AML-193 (cell line): ENCODE measurements around the gene CATSPERD.
"Not testable (repeated sequence)": the region's sequence is repeated elsewhere in the genome, so short reads cannot be mapped to it uniquely, and the experiment has no call there.

Experiments
- DNase-seq, 2 experiments: peaks; one replicate each; lab custom pipeline; 2025; lab: John Stamatoyannopoulos, UW

CATSPERD gene

GRCh38 chr19:5684694-5685430, 35.6 kb upstream of the CATSPERD start:
- no peak for DNase-seq

GRCh38 chr19:5686326-5686646, 34.2 kb upstream of the CATSPERD start:
- DNase-seq, result no peak

- peak; percentile 88 to 93 for DNase-seq
Measured at GRCh38 chr19:5686647-5687359, 33.6 kb upstream of the CATSPERD start.

GRCh38 chr19:5687360-5688198, 32.9 kb upstream of the CATSPERD start:
- no peak for DNase-seq

GRCh38 chr19:5688262-5688881, 32.1 kb upstream of the CATSPERD start:
- DNase-seq, result not testable (repeated sequence)

GRCh38 chr19:5690125-5690954, 30.1 kb upstream of the CATSPERD start, which contains the start of gene RPL36:
Gene RPL36, plus strand, starts transcription at chr19:5690295. Its CDS starts 213 bp downstream, at chr19:5690508.
- peak; percentile 87 to 88 for DNase-seq

GRCh38 chr19:5690955-5691821, 29.2 kb upstream of the CATSPERD start:
- DNase-seq, result peak in 1 of 2 experiments; percentile 4

GRCh38 chr19:5691822-5692722, 28.4 kb upstream of the CATSPERD start:
- no peak for DNase-seq

- DNase-seq, result no peak
Measured at GRCh38 chr19:5692723-5693194, 27.7 kb upstream of the CATSPERD start.

- no peak for DNase-seq
Measured at GRCh38 chr19:5693195-5694166, 27.0 kb upstream of the CATSPERD start.

- no peak for DNase-seq
Measured at GRCh38 chr19:5694167-5694955, 26.1 kb upstream of the CATSPERD start.

GRCh38 chr19:5694956-5695648, 25.3 kb upstream of the CATSPERD start:
- DNase-seq, result no peak

- no peak for DNase-seq
Measured at GRCh38 chr19:5695649-5696195, 24.7 kb upstream of the CATSPERD start.

GRCh38 chr19:5696196-5697021, 24.0 kb upstream of the CATSPERD start:
- DNase-seq, result no peak
